HL-60 (cell line): ENCODE data around the gene TACC2.

Experiments
- DNase-seq, 2 experiments: peaks; one replicate each; pipeline ENCODE4 v3.0.0-alpha.2; 2010 to 2020; ENCODE audit warnings: low read depth in 1 of 2, low spot score in 1 of 2
- H3K27ac ChIP-seq: fragments of 250-450 bp; sonication (Bioruptor Pico); replicated peaks from 2 replicates; pipeline ENCODE4 v1.5.1; 2020; ENCODE audit warnings: mild to moderate bottlenecking, moderate library complexity
- H3K27me3 ChIP-seq: fragments of 250-450 bp; sonication (Bioruptor Pico); 2 replicates; pipeline ENCODE4 v1.5.1; 2021; ENCODE audit warnings: mild to moderate bottlenecking, moderate library complexity; ENCODE audit not compliant: insufficient read depth, poor library complexity, severe bottlenecking
- H3K4me3 ChIP-seq: replicated peaks from 2 replicates; pipeline ENCODE4 v1.5.1; 2011; ENCODE audit warnings: mild to moderate bottlenecking, control low read depth, low read length; ENCODE audit not compliant: insufficient read depth
- CTCF ChIP-seq: IDR thresholded peaks from one replicate; pipeline ENCODE4 v1.5.1; 2011; ENCODE audit warnings: low read length, control low read depth, inconsistent platforms; ENCODE audit not compliant: insufficient read depth
- GABPA ChIP-seq: IDR thresholded peaks from 2 replicates; pipeline ENCODE4 v1.6.1; 2012; ENCODE audit warnings: low read depth
- POLR2AphosphoS5 ChIP-seq: IDR thresholded peaks from 2 replicates; pipeline ENCODE4 v1.6.1; 2012; ENCODE audit warnings: low read depth
- SPI1 ChIP-seq: IDR thresholded peaks from 2 replicates; pipeline ENCODE4 v1.6.1; 2012; ENCODE audit warnings: low read depth, mild to moderate bottlenecking, borderline replicate concordance
- TF ChIP-seq, protein P1 (sequence below): IDR thresholded peaks from 2 replicates; pipeline ENCODE4 v1.6.1; 2012; ENCODE audit warnings: low read depth; ENCODE audit not compliant: insufficient replicate concordance

Gene TACC2

GRCh38 chr10:122276611-122277208 is 287.7 kb downstream of the TACC2 start:
- Histone ChIP-seq H3K4me3 (no peak overlapping the region), H3K27ac (no peak overlapping the region), H3K27me3 (no peaks in the 10 kb centered on the region)
- TF ChIP-seq, protein P1, sequence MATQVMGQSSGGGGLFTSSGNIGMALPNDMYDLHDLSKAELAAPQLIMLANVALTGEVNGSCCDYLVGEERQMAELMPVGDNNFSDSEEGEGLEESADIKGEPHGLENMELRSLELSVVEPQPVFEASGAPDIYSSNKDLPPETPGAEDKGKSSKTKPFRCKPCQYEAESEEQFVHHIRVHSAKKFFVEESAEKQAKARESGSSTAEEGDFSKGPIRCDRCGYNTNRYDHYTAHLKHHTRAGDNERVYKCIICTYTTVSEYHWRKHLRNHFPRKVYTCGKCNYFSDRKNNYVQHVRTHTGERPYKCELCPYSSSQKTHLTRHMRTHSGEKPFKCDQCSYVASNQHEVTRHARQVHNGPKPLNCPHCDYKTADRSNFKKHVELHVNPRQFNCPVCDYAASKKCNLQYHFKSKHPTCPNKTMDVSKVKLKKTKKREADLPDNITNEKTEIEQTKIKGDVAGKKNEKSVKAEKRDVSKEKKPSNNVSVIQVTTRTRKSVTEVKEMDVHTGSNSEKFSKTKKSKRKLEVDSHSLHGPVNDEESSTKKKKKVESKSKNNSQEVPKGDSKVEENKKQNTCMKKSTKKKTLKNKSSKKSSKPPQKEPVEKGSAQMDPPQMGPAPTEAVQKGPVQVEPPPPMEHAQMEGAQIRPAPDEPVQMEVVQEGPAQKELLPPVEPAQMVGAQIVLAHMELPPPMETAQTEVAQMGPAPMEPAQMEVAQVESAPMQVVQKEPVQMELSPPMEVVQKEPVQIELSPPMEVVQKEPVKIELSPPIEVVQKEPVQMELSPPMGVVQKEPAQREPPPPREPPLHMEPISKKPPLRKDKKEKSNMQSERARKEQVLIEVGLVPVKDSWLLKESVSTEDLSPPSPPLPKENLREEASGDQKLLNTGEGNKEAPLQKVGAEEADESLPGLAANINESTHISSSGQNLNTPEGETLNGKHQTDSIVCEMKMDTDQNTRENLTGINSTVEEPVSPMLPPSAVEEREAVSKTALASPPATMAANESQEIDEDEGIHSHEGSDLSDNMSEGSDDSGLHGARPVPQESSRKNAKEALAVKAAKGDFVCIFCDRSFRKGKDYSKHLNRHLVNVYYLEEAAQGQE, result no peak
- no peak for TF ChIP-seq SPI1
- TF ChIP-seq GABPA, result no peak
- no peak for TF ChIP-seq POLR2AphosphoS5
- no peak for TF ChIP-seq CTCF
- DNase-seq, result no peak

DNA sequence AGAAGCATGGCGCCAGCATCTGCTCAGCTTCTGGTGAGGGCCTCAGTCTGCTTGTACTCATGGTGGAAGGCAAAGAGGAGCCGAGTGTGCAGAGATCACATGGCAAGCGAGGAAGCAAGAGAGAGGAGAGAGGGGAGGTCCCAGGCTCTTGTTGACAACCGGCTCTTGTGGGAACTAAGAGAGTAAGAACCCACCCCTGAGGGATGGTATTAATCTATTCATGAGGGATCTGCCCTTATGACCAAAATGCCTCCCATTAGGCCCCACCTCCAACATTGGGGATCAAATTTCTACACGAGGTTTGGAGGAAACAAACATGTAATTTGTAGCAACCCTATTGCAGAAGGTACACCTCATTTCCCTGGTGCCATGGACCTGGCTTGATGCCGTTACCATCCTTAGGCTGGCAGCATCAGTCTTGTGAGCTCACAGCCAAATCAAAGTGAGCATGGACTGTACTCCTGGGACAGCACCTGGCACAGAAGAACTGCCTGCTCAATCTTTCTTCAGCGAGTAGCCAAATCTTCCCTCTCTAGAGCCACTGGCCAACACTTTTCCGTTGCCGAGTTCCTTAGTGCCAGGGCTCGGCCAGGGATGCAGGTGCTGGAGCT is 288.7 kb downstream of the TACC2 start:
- TF ChIP-seq CTCF, result no peak
- DNase-seq, result no peak
- Histone ChIP-seq H3K27ac (no peak overlapping the region), H3K4me3 (no peak overlapping the region), H3K27me3 (no peaks in the 10 kb centered on the region)

GRCh38 chr10:122279725-122280141 is 290.8 kb downstream of the TACC2 start:
- Histone ChIP-seq H3K4me3 (no peak overlapping the region), H3K27ac (no peak overlapping the region), H3K27me3 (no peaks in the 10 kb centered on the region)
- TF ChIP-seq GABPA (no peak), POLR2AphosphoS5 (no peak), SPI1 (no peak), CTCF (peak; percentile 5)
- peak in 1 of 2 experiments; percentile 8 for DNase-seq

- no peak for TF ChIP-seq POLR2AphosphoS5
- TF ChIP-seq CTCF, result no peak
- no peak for TF ChIP-seq SPI1
- TF ChIP-seq GABPA, result no peak
- TF ChIP-seq, protein P1, result no peak
- DNase-seq, result no peak
- Histone ChIP-seq H3K27me3 (no peaks in the 10 kb centered on the region), H3K27ac (no peak overlapping the region), H3K4me3 (no peak overlapping the region)
These were observed 291.2 kb downstream of the TACC2 start for GRCh38 chr10:122280156-122280555.
